Esophagus muscularis mucosa (tissue), 4 donors: ENCODE data around the gene PPA1. TPM values are rescaled to one million over a fixed set of nuclear protein-coding genes. Genes with fewer than 3 reads are reported as not detected.

Experiments used
- DNase-seq: peaks from one replicate; pipeline ENCODE4 v3.0.0-alpha.2; 2017; ENCODE audit errors: extremely low spot score
- H3K27ac ChIP-seq, 4 donors: fragments of 200-600 bp; sonication (generic); replicated peaks in 1 of 4; 1 replicate in 3 of 4; 2 replicates in 1 of 4; pipeline ENCODE4 v1.5.1; 2016 to 2019; ENCODE audit warnings: mild to moderate bottlenecking in 1 of 4
- H3K27me3 ChIP-seq, 4 donors: fragments of 200-600 bp; sonication (generic); one replicate each; pipeline versions ENCODE4 v1.5.1 to v1.6.0; 2016 to 2019
- H3K36me3 ChIP-seq, 4 donors: fragments of 200-600 bp; sonication (generic); one replicate each; pipeline ENCODE4 v1.5.1; 2016 to 2019
- H3K4me1 ChIP-seq, 4 donors: fragments of 200-600 bp; sonication (generic); one replicate each; pipeline ENCODE4 v1.5.1; 2016 to 2019
- H3K4me3 ChIP-seq, 4 donors: fragments of 200-600 bp; sonication (generic); 1 replicate in 2 of 4; 2 replicates in 2 of 4; pipeline ENCODE4 v1.5.1; 2016 to 2019; ENCODE audit warnings: mild to moderate bottlenecking in 4 of 4, moderate library complexity in 1 of 4
- H3K9me3 ChIP-seq, 4 donors: fragments of 200-600 bp; sonication (generic); 1 replicate in 3 of 4; 2 replicates in 1 of 4; pipeline ENCODE4 v1.5.1; 2016 to 2019
- CTCF ChIP-seq, 3 experiments: fragments of 200-600 bp in 2 of 3; fragments of 450-650 bp in 1 of 3; sonication (generic) in 2 of 3; IDR thresholded peaks; one replicate each; pipeline ENCODE4 v1.5.1; 2017 to 2019; ENCODE audit warnings: antibody characterized with exemption in 3 of 3, mild to moderate bottlenecking in 2 of 3, moderate library complexity in 1 of 3
- EP300 ChIP-seq: sonication (generic); formaldehyde crosslinking; IDR thresholded peaks from one replicate; pipeline ENCODE4 v1.6.1; 2017; ENCODE audit warnings: antibody characterized with exemption
- POLR2A ChIP-seq: fragments of 450-650 bp; IDR thresholded peaks from one replicate; pipeline ENCODE4 v1.6.1; 2017; ENCODE audit warnings: antibody characterized with exemption, moderate library complexity, mild to moderate bottlenecking, low read depth
- POLR2AphosphoS5 ChIP-seq, 2 donors: sonication (generic); formaldehyde crosslinking; IDR thresholded peaks; one replicate each; pipeline ENCODE4 v1.6.1; 2017; ENCODE audit warnings: antibody characterized with exemption in 2 of 2
- WGBS: methylation state at CpG from one replicate; pipeline ENCODE4 v1.1.5; 2018; 5-methylcytosine and 5-hydroxymethylcytosine counted together
- intact Hi-C: fragments of 100-400 bp; cut with DNase I; formaldehyde crosslinking; loops from one replicate; pipeline ENCODE4 v1.15.1; 2023
- total RNA-seq, 4 donors: library from RNA; depleted of rRNA; stranded (reverse); fragments of >200 nt; gene quantifications; one replicate each; pipeline versions ENCODE4 v1.1.0 to v1.2.1, GENCODE V29; 2016

Gene PPA1
- total RNA-seq, 4 donors from 2014 or later = 72.6 to 105 (median 82.2) TPM

GRCh38 chr10:70164163-70164562 lies 69.1 kb downstream of the PPA1 start:
- H3K9me3 ChIP-seq = no peaks in the 10 kb centered on the region
- peaks cover 49 to 81% (median 74%) of the 10 kb centered on the region in 4 donors for H3K4me1 ChIP-seq
- H3K4me3 ChIP-seq = no peak overlapping the region
- H3K27me3 ChIP-seq = no peaks in the 10 kb centered on the region
- DNase-seq = no peak
- TF ChIP-seq EP300 (no peak), CTCF (IDR thresholded peaks at IDR 0.05) (no peak), POLR2AphosphoS5 (IDR thresholded peaks at IDR 0.05) (no peak), POLR2A (no peak)
- no peak overlapping the region for H3K27ac ChIP-seq
- peaks cover 0 to 34% (median 12%) of the 10 kb centered on the region in 4 donors for H3K36me3 ChIP-seq
- WGBS = 66% methylated on average over 3 of the region's 3 CpGs
- intact Hi-C loops = no loop called here

DNA sequence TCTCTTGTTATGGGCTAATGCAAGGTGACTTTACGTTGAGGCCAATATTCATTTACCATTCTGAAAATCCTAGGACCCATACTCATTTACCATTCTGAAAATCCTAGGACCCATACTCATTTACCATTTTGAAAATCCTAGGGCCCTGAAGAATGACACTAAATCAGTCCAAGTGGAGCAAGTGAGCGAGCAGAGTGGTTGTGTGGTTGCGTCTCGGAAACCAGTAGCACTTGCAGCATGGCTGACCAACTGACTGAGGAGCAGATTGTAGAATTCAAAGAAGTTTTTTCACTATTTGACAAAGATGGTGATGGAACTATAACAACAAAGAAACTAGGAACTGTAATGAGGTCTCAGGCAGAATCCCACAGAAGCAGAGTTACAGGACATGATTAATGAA lies 69.8 kb downstream of the PPA1 start:
- no peak for DNase-seq
- Histone ChIP-seq H3K27ac (no peak overlapping the region), H3K36me3 (peaks cover 0 to 35% (median 12%) of the 10 kb centered on the region in 4 donors), H3K27me3 (no peaks in the 10 kb centered on the region), H3K4me3 (no peak overlapping the region), H3K4me1 (peaks cover 42 to 74% (median 67%) of the 10 kb centered on the region in 4 donors), H3K9me3 (no peaks in the 10 kb centered on the region)
- TF ChIP-seq EP300 (no peak), CTCF (IDR thresholded peaks at IDR 0.05) (no peak), POLR2AphosphoS5 (IDR thresholded peaks at IDR 0.05) (no peak), POLR2A (no peak)
- intact Hi-C loops = no loop called here
- 95% methylated on average over 4 of the region's 4 CpGs for WGBS

- TF ChIP-seq CTCF (IDR thresholded peaks at IDR 0.05) (no peak), EP300 (no peak), POLR2A (no peak), POLR2AphosphoS5 (IDR thresholded peaks at IDR 0.05) (no peak)
- Histone ChIP-seq H3K27ac (no peak overlapping the region), H3K27me3 (no peaks in the 10 kb centered on the region), H3K9me3 (no peaks in the 10 kb centered on the region), H3K36me3 (peaks cover 0 to 41% (median 14%) of the 10 kb centered on the region in 4 donors), H3K4me3 (no peak overlapping the region), H3K4me1 (peaks cover 36 to 68% (median 61%) of the 10 kb centered on the region in 4 donors)
- intact Hi-C loops = no loop called here
- WGBS = 63% methylated on average over 1 of the region's 1 CpG
- DNase-seq = no peak
Measured at GRCh38 chr10:70162892-70163201, 70.4 kb downstream of the PPA1 start.

GRCh38 chr10:70162151-70162891 lies 70.9 kb downstream of the PPA1 start:
- intact Hi-C loops = no loop called here
- Histone ChIP-seq H3K36me3 (peaks cover 0 to 46% (median 17%) of the 10 kb centered on the region in 4 donors), H3K27ac (no peak overlapping the region), H3K4me1 (peaks cover 31 to 62% (median 56%) of the 10 kb centered on the region in 4 donors), H3K9me3 (no peaks in the 10 kb centered on the region), H3K27me3 (no peaks in the 10 kb centered on the region), H3K4me3 (no peak overlapping the region)
- WGBS = 78% methylated on average over 2 of the region's 2 CpGs
- TF ChIP-seq CTCF (IDR thresholded peaks at IDR 0.05) (no peak), EP300 (no peak), POLR2AphosphoS5 (IDR thresholded peaks at IDR 0.05) (no peak), POLR2A (no peak)
- DNase-seq = no peak
